Colonic mucosa (tissue), 4 donors: Measurements from ENCODE around the gene SPCS1. TPM values are rescaled to one million over a fixed set of nuclear protein-coding genes. Genes with fewer than 3 reads are reported as not detected.
A peak's percentile ranks its signal among the peaks of the same experiment; 100 is the strongest.
"Not testable (repeated sequence)": the region's sequence is repeated elsewhere in the genome, so short reads cannot be mapped to it uniquely, and the experiment has no call there.

Source experiments
- DNase-seq: peaks from one replicate; pipeline ENCODE4 v3.0.0-alpha.2; 2020
- H3K27ac ChIP-seq: fragments of 200-600 bp; one replicate; pipeline ENCODE4 v1.8.0; 2021
- H3K27me3 ChIP-seq: fragments of 200-600 bp; one replicate; pipeline ENCODE4 v1.8.0; 2021
- H3K36me3 ChIP-seq: fragments of 200-600 bp; one replicate; pipeline ENCODE4 v1.8.0; 2021
- H3K4me1 ChIP-seq: fragments of 200-600 bp; one replicate; pipeline ENCODE4 v1.8.0; 2021; ENCODE audit warnings: mild to moderate bottlenecking
- H3K4me3 ChIP-seq: fragments of 200-600 bp; one replicate; pipeline ENCODE4 v1.8.0; 2021
- H3K9ac ChIP-seq, 2 donors: one replicate each; pipeline ENCODE4 v1.7.0; 2013; ENCODE audit warnings: control low read depth in 2 of 2, low read depth in 2 of 2, low read length in 2 of 2
- H3K9me3 ChIP-seq: fragments of 200-600 bp; one replicate; pipeline ENCODE4 v1.8.0; 2021
- CTCF ChIP-seq: fragments of 200-600 bp; IDR thresholded peaks from one replicate; pipeline ENCODE4 v1.8.0; 2022; ENCODE audit warnings: antibody characterized with exemption, mild to moderate bottlenecking
- intact Hi-C: fragments of 100-400 bp; cut with DNase I; formaldehyde crosslinking; loops from one replicate; pipeline ENCODE4 v1.14.1; 2022
- total RNA-seq, 2 donors: library from RNA; stranded (reverse); fragmentation: NEBNext Ultra II Directional in 1 of 2; extraction: Animal tissue kit (Norgen Biotek cat#: 25700) in 1 of 2; gene quantifications; one replicate each; pipeline ENCODE4 v1.2.1, GENCODE V29; 2021
- donor health status: healthy.
- donor health status: DM: no; HTN: no; CAD: no.
- donor health status: DM: no; HTN: no; CAD: no.

SPCS1 gene
- 100 to 1,000 TPM in 1 of 2 donors, 10 to 100 TPM in 1; 95.6 to 136 TPM for total RNA-seq

- intact Hi-C loops: no loop called here
- Histone ChIP-seq H3K36me3 (no peaks in the 10 kb centered on the region), H3K27me3 (no peaks in the 10 kb centered on the region), H3K27ac (peak within 1 kb of the TSS; percentile 86), H3K9me3 (no peaks in the 10 kb centered on the region), H3K9ac (peak within 1 kb of the TSS; percentile 93 to 99), H3K4me1 (peaks cover 13% of the 10 kb centered on the region), H3K4me3 (peak within 1 kb of the TSS; percentile 69)
- no peak for TF ChIP-seq CTCF
- peak; percentile 84 for DNase-seq
Observed at GRCh38 chr3:52705688-52706686, at the start of gene SPCS1, which contains the start of gene GLT8D1. SPCS1 (plus strand) TSS chr3:52706106; CDS start chr3:52706247, 141 bp downstream. GLT8D1 (minus strand) TSS chr3:52705791; CDS start chr3:52700460, 5,331 bp downstream.

- TF ChIP-seq CTCF: no peak
- DNase-seq: no peak
- intact Hi-C loops: no loop called here
- H3K4me1 ChIP-seq: no peaks in the 10 kb centered on the region
- no peak overlapping the region for H3K4me3 ChIP-seq
- peaks cover 21% of the 10 kb centered on the region for H3K36me3 ChIP-seq
- no peaks in the 10 kb centered on the region for H3K9me3 ChIP-seq
- no peak overlapping the region for H3K9ac ChIP-seq
- H3K27me3 ChIP-seq: no peaks in the 10 kb centered on the region
- no peak overlapping the region for H3K27ac ChIP-seq
Observed at GRCh38 chr3:52660046-52660445, 45.9 kb upstream of the SPCS1 start.

GRCh38 chr3:52663098-52663497 lies 42.8 kb upstream of the SPCS1 start:
- no peak for TF ChIP-seq CTCF
- no peak overlapping the region for H3K4me3 ChIP-seq
- no peak for DNase-seq
- H3K9ac ChIP-seq: no peak overlapping the region
- peaks cover 26% of the 10 kb centered on the region for H3K36me3 ChIP-seq
- H3K27me3 ChIP-seq: no peaks in the 10 kb centered on the region
- H3K4me1 ChIP-seq: no peaks in the 10 kb centered on the region
- no peaks in the 10 kb centered on the region for H3K9me3 ChIP-seq
- no peak overlapping the region for H3K27ac ChIP-seq
- intact Hi-C loops: no loop called here

- no peak for DNase-seq
- no peak for TF ChIP-seq CTCF
- intact Hi-C loops: no loop called here
- peaks cover 6% of the 10 kb centered on the region for H3K36me3 ChIP-seq
- H3K4me3 ChIP-seq: no peak overlapping the region
- H3K27me3 ChIP-seq: no peaks in the 10 kb centered on the region
- H3K9me3 ChIP-seq: no peaks in the 10 kb centered on the region
- H3K27ac ChIP-seq: no peak overlapping the region
- H3K4me1 ChIP-seq: no peaks in the 10 kb centered on the region
- H3K9ac ChIP-seq: no peak overlapping the region
Observed at GRCh38 chr3:52670621-52671521, 35.0 kb upstream of the SPCS1 start.

GRCh38 chr3:52671676-52672075 lies 34.2 kb upstream of the SPCS1 start:
- H3K9me3 ChIP-seq: no peaks in the 10 kb centered on the region
- intact Hi-C loops: no loop called here
- H3K4me3 ChIP-seq: no peak overlapping the region
- H3K4me1 ChIP-seq: no peaks in the 10 kb centered on the region
- no peaks in the 10 kb centered on the region for H3K27me3 ChIP-seq
- H3K36me3 ChIP-seq: peaks cover 6% of the 10 kb centered on the region
- no peak overlapping the region for H3K9ac ChIP-seq
- TF ChIP-seq CTCF: no peak
- no peak overlapping the region for H3K27ac ChIP-seq
- DNase-seq: no peak

- intact Hi-C loops, H3K27me3 ChIP-seq, H3K36me3 ChIP-seq, H3K4me1 ChIP-seq, H3K4me3 ChIP-seq, DNase-seq, H3K27ac ChIP-seq, H3K9ac ChIP-seq, H3K9me3 ChIP-seq: not testable (repeated sequence)
Observed at GRCh38 chr3:52676201-52676600, 29.7 kb upstream of the SPCS1 start.
